Dendritic cell treated with granulocyte-macrophage colony-stimulating factor and Interleukin-4, amounts not matched to agents 40 ng/mL and 50 ng/mL, for 4 days (primary cell): ENCODE data around the gene RASGRP1.

Experiments used
- H3K27ac Mint-ChIP-seq: one replicate; pipeline ENCODE4 v1.8.0; 2022; ENCODE audit warnings: mild to moderate bottlenecking, mixed read lengths
- H3K27me3 Mint-ChIP-seq: one replicate; pipeline ENCODE4 v1.8.0; 2022; ENCODE audit warnings: mild to moderate bottlenecking, mixed read lengths
- H3K36me3 Mint-ChIP-seq: one replicate; pipeline ENCODE4 v1.8.0; 2022; ENCODE audit warnings: low read depth, mixed read lengths
- H3K4me1 Mint-ChIP-seq: one replicate; pipeline ENCODE4 v1.8.0; 2022; ENCODE audit warnings: low read depth, mixed read lengths
- H3K4me3 Mint-ChIP-seq: one replicate; pipeline ENCODE4 v1.8.0; 2022; ENCODE audit warnings: mild to moderate bottlenecking, moderate library complexity, mixed read lengths
- H3K9me3 Mint-ChIP-seq: one replicate; pipeline ENCODE4 v1.8.0; 2022; ENCODE audit warnings: mixed read lengths
- intact Hi-C: fragments of 100-400 bp; cut with micrococcal nuclease; formaldehyde crosslinking; loops from one replicate; pipeline ENCODE4 v1.15.0; 2022

The RASGRP1 gene

GRCh38 chr15:38490242-38490922, 74.2 kb downstream of the RASGRP1 start:
- peaks cover 19% of the 10 kb centered on the region for H3K36me3 Mint-ChIP-seq
- no peak overlapping the region for H3K27ac Mint-ChIP-seq
- H3K4me3 Mint-ChIP-seq, result no peak overlapping the region
- peaks cover 5% of the 10 kb centered on the region for H3K4me1 Mint-ChIP-seq
- no peaks in the 10 kb centered on the region for H3K9me3 Mint-ChIP-seq
- intact Hi-C loops, result no loop called here
- no peaks in the 10 kb centered on the region for H3K27me3 Mint-ChIP-seq

- H3K9me3 Mint-ChIP-seq, result no peaks in the 10 kb centered on the region
- H3K36me3 Mint-ChIP-seq, result peaks cover 18% of the 10 kb centered on the region
- no peak overlapping the region for H3K27ac Mint-ChIP-seq
- H3K27me3 Mint-ChIP-seq, result no peaks in the 10 kb centered on the region
- no peak overlapping the region for H3K4me3 Mint-ChIP-seq
- intact Hi-C loops, result no loop called here
- peaks cover 5% of the 10 kb centered on the region for H3K4me1 Mint-ChIP-seq
Measured at GRCh38 chr15:38487378-38487777, 77.2 kb downstream of the RASGRP1 start.

- H3K9me3 Mint-ChIP-seq, result no peaks in the 10 kb centered on the region
- no peak overlapping the region for H3K4me3 Mint-ChIP-seq
- H3K4me1 Mint-ChIP-seq, result peaks cover 5% of the 10 kb centered on the region
- H3K27me3 Mint-ChIP-seq, result no peaks in the 10 kb centered on the region
- H3K36me3 Mint-ChIP-seq, result peaks cover 22% of the 10 kb centered on the region
- intact Hi-C loops, result no loop called here
- no peak overlapping the region for H3K27ac Mint-ChIP-seq
Measured at GRCh38 chr15:38486936-38487335, 77.7 kb downstream of the RASGRP1 start.

- Mint-ChIP-seq H3K27me3 (no peaks in the 10 kb centered on the region), H3K36me3 (peaks cover 33% of the 10 kb centered on the region), H3K27ac (no peak overlapping the region), H3K4me1 (peaks cover 19% of the 10 kb centered on the region), H3K4me3 (no peak overlapping the region), H3K9me3 (no peaks in the 10 kb centered on the region)
- intact Hi-C loops, result no loop called here
Measured at GRCh38 chr15:38482572-38482971, 82.0 kb downstream of the RASGRP1 start.

GRCh38 chr15:38481761-38482160, 82.9 kb downstream of the RASGRP1 start:
- H3K27me3 Mint-ChIP-seq, result no peaks in the 10 kb centered on the region
- H3K9me3 Mint-ChIP-seq, result no peaks in the 10 kb centered on the region
- H3K4me1 Mint-ChIP-seq, result peaks cover 16% of the 10 kb centered on the region
- no peak overlapping the region for H3K4me3 Mint-ChIP-seq
- no peak overlapping the region for H3K27ac Mint-ChIP-seq
- intact Hi-C loops, result no loop called here
- H3K36me3 Mint-ChIP-seq, result peaks cover 33% of the 10 kb centered on the region

- Mint-ChIP-seq H3K4me3 (no peak overlapping the region), H3K27ac (no peak overlapping the region), H3K4me1 (peaks cover 14% of the 10 kb centered on the region), H3K36me3 (peaks cover 36% of the 10 kb centered on the region), H3K27me3 (no peaks in the 10 kb centered on the region), H3K9me3 (no peaks in the 10 kb centered on the region)
- intact Hi-C loops, result no loop called here
Measured at GRCh38 chr15:38481113-38481512, 83.5 kb downstream of the RASGRP1 start.

- intact Hi-C loops, result loop anchor here (5.0 to 10.0 kb wide), 2 partner anchors 42 to 85 kb away; partner anchors contain the start of gene RASGRP1
- Mint-ChIP-seq H3K27ac (no peak overlapping the region), H3K4me3 (no peak overlapping the region)
Measured at GRCh38 chr15:38479756-38480155, 84.9 kb downstream of the RASGRP1 start.

GRCh38 chr15:38479266-38479665, 85.3 kb downstream of the RASGRP1 start:
- H3K4me3 Mint-ChIP-seq, result no peak overlapping the region
- H3K27me3 Mint-ChIP-seq, result no peaks in the 10 kb centered on the region
- H3K27ac Mint-ChIP-seq, result no peak overlapping the region
- no peaks in the 10 kb centered on the region for H3K9me3 Mint-ChIP-seq
- peaks cover 55% of the 10 kb centered on the region for H3K36me3 Mint-ChIP-seq
- intact Hi-C loops, result loop anchor here (5.0 to 10.0 kb wide), 2 partner anchors 42 to 86 kb away; partner anchors contain the start of gene RASGRP1
- peaks cover 14% of the 10 kb centered on the region for H3K4me1 Mint-ChIP-seq

More at GRCh38 chr15:38479756-38480155, 84.9 kb downstream of the RASGRP1 start:
- H3K4me1 Mint-ChIP-seq, result peaks cover 14% of the 10 kb centered on the region
- H3K27me3 Mint-ChIP-seq, result no peaks in the 10 kb centered on the region
- H3K36me3 Mint-ChIP-seq, result peaks cover 50% of the 10 kb centered on the region
- no peaks in the 10 kb centered on the region for H3K9me3 Mint-ChIP-seq

- intact Hi-C loops, result loop anchor here (5.0 to 10.0 kb wide), 2 partner anchors 40 to 87 kb away; partner anchors contain the start of gene RASGRP1
- H3K27me3 Mint-ChIP-seq, result no peaks in the 10 kb centered on the region
- H3K4me1 Mint-ChIP-seq, result peaks cover 14% of the 10 kb centered on the region
- no peaks in the 10 kb centered on the region for H3K9me3 Mint-ChIP-seq
- H3K4me3 Mint-ChIP-seq, result no peak overlapping the region
- H3K36me3 Mint-ChIP-seq, result peaks cover 57% of the 10 kb centered on the region
- H3K27ac Mint-ChIP-seq, result no peak overlapping the region
Measured at GRCh38 chr15:38477637-38478036, 87.0 kb downstream of the RASGRP1 start.

GRCh38 chr15:38476120-38476519, 88.5 kb downstream of the RASGRP1 start:
- no peak overlapping the region for H3K4me3 Mint-ChIP-seq
- H3K36me3 Mint-ChIP-seq, result peaks cover 42% of the 10 kb centered on the region
- intact Hi-C loops, result loop anchor here (5.0 to 10.0 kb wide), 2 partner anchors 39 to 89 kb away; partner anchors contain the start of gene RASGRP1
- H3K9me3 Mint-ChIP-seq, result no peaks in the 10 kb centered on the region
- H3K27me3 Mint-ChIP-seq, result no peaks in the 10 kb centered on the region
- H3K4me1 Mint-ChIP-seq, result peaks cover 14% of the 10 kb centered on the region
- peak overlapping the region; percentile 23 for H3K27ac Mint-ChIP-seq

GRCh38 chr15:38475361-38475760, 89.3 kb downstream of the RASGRP1 start:
- Mint-ChIP-seq H3K27ac (no peak overlapping the region), H3K27me3 (no peaks in the 10 kb centered on the region)
- intact Hi-C loops, result loop anchor here (2.0 to 10.0 kb wide), 3 partner anchors 38 to 215 kb away; partner anchors contain the start of gene RASGRP1

GRCh38 chr15:38474155-38474757, 90.4 kb downstream of the RASGRP1 start:
- Mint-ChIP-seq H3K9me3 (no peaks in the 10 kb centered on the region), H3K27ac (no peak overlapping the region), H3K4me1 (peaks cover 2% of the 10 kb centered on the region), H3K27me3 (no peaks in the 10 kb centered on the region), H3K36me3 (peaks cover 48% of the 10 kb centered on the region), H3K4me3 (no peak overlapping the region)
- intact Hi-C loops, result loop anchor here (1.0 to 10.0 kb wide), 3 partner anchors 91 to 225 kb away; partner anchors contain the start of gene RASGRP1

More at GRCh38 chr15:38475361-38475760, 89.3 kb downstream of the RASGRP1 start:
- Mint-ChIP-seq H3K9me3 (no peaks in the 10 kb centered on the region), H3K36me3 (peaks cover 47% of the 10 kb centered on the region), H3K4me1 (peaks cover 13% of the 10 kb centered on the region), H3K4me3 (no peak overlapping the region)

GRCh38 chr15:38471974-38472373, 92.6 kb downstream of the RASGRP1 start:
- no peaks in the 10 kb centered on the region for H3K9me3 Mint-ChIP-seq
- no peak overlapping the region for H3K4me3 Mint-ChIP-seq
- H3K27me3 Mint-ChIP-seq, result no peaks in the 10 kb centered on the region
- H3K4me1 Mint-ChIP-seq, result no peaks in the 10 kb centered on the region
- intact Hi-C loops, result loop anchor here (10.0 kb wide), 1 partner anchor 93 kb away; the partner anchor contains the start of gene RASGRP1
- H3K36me3 Mint-ChIP-seq, result peaks cover 38% of the 10 kb centered on the region
- H3K27ac Mint-ChIP-seq, result no peak overlapping the region

GRCh38 chr15:38470816-38471215, 93.8 kb downstream of the RASGRP1 start:
- H3K36me3 Mint-ChIP-seq, result peaks cover 32% of the 10 kb centered on the region
- H3K27me3 Mint-ChIP-seq, result no peaks in the 10 kb centered on the region
- no peaks in the 10 kb centered on the region for H3K9me3 Mint-ChIP-seq
- H3K4me1 Mint-ChIP-seq, result no peaks in the 10 kb centered on the region
- no peak overlapping the region for H3K4me3 Mint-ChIP-seq
- intact Hi-C loops, result loop anchor here (10.0 kb wide), 1 partner anchor 94 kb away; the partner anchor contains the start of gene RASGRP1
- H3K27ac Mint-ChIP-seq, result no peak overlapping the region
